HG03135 (cell line): ENCODE data around the gene CTXN1.
"Not testable (repeated sequence)": the region's sequence is repeated elsewhere in the genome, so short reads cannot be mapped to it uniquely, and the experiment has no call there.

Experiments
- ATAC-seq: cut with Tn5 transposase; IDR thresholded peaks from one replicate; pipeline ENCODE4 v1.9.1; 2021; ENCODE audit warnings: mild to moderate bottlenecking, moderate library complexity; ENCODE audit not compliant: unreplicated experiment

Gene CTXN1

DNA sequence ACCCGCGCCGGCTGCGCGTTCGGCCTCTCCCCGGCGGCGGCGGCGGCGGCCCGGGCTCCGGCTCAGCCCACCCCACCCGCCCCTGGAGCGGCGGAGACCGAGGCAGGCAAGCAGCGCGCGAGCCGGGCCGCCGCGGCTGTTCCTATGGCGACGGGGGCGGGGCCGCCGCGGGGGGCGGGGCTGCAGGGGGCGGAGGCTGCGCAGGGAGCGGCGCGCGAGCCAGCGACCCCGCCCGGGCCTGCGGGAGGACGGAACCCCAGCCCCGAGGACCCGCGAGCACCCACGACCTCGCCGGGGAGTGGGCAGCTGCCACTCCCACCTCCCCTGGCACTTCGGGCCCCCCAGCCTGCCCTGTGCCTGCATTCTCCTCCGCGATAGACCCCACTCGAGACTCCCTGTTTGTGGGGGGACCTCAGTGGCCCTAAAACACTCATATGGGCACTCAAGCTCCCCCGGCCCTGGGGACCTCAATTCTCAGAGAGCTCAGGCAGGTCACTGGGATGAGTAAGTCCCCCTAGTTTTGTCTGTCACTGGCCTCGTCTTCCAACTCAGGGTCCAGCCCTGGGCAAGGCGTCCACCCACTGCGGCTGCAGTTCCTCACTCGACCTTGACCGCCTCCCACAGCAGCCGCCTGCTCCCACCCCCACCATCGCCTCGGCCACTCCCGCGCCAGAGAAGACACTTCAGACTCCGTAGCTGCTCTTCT is at the start of gene CTXN1:
Gene CTXN1, minus strand, starts transcription at position 115 of the 706 bp plus-strand sequence. CDS start 597 bp downstream, outside the sequence.
- ATAC-seq: no peak

DNA sequence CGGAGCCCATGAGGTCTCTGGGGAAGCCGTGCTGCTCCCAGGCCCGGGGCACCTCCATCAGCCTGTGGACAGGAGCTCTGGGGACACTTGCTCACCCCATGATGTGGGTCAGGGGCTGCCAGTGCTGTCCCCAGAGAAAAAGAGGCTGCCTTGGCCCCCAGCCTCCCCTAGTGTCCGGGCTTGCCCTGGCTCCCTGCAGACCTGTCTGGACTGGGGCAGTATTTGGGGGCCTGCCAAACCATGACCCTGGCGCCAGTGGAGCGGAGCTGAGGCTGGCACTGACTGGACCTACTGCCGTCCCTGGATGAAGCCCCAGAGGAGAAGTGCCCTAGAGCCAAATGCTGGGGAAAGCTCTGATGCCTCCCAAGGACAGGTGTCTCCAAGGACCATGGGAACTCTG is 49.1 kb upstream of the CTXN1 start:
- ATAC-seq: no peak

DNA sequence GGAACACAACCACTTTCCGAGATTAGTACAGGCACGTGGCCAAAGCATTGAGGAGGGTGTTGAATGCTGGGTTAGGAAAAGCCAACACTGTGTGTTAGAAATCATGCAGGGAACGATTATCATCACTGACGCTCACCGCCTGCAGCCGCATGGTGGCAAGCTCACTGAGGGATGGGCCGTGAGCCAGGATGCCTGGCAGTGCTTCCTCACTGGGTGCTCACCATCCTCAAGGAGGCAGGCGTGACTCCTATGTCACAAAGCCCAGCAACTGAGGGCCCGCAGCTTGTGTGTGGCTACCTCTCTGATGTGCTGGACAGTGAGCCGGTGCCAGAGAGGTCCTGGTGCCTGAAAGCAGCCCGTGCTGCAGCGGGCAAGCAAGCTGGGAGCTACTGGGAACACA is 47.9 kb upstream of the CTXN1 start:
- ATAC-seq: no peak

DNA sequence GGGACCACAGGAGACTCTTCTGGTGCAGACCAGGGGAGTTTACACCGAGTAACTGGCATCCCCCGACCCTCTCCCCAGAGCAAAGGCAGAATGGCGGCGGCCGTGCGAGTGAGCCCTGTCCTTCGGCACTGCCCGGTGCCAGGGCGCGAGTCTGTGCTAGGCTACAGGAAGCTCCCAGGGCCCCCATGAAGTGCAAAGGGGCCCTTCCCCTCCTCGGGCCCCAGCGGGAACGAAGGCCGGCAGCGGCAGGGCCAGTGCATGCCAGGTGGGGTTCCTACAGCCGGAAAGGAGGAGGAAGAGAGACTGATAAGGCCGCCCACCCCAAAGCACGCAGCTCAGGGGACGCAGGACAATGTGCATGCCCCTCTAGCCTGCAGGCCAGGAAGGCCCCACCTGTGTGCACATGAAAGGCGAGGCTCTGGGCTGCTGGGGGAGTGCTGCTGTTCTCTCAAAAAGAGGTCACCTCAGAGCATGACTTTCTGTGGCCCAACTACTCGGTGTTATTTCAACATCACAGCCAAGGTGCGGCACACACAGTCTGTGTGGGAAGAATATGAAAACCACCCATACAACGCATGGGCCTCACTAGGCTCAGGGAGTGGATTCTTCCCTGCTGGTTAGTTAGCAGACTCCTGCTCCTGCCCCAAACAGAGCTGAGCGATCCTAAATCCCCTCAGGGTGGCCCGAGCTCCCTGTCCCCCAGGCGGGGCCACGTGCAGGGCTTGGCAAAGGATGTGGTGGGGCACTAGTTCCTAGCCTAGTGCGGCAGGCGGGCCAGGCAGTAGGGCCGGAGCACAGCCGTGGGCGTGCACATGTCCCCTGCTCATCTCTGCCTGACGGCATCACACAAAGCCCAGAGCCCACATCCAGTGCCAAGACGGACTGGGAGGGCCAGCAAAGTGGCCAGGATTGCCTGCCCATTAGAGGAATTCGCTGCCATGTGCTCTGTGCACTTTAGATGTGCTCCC is 45.9 kb upstream of the CTXN1 start:
- no peak for ATAC-seq

DNA sequence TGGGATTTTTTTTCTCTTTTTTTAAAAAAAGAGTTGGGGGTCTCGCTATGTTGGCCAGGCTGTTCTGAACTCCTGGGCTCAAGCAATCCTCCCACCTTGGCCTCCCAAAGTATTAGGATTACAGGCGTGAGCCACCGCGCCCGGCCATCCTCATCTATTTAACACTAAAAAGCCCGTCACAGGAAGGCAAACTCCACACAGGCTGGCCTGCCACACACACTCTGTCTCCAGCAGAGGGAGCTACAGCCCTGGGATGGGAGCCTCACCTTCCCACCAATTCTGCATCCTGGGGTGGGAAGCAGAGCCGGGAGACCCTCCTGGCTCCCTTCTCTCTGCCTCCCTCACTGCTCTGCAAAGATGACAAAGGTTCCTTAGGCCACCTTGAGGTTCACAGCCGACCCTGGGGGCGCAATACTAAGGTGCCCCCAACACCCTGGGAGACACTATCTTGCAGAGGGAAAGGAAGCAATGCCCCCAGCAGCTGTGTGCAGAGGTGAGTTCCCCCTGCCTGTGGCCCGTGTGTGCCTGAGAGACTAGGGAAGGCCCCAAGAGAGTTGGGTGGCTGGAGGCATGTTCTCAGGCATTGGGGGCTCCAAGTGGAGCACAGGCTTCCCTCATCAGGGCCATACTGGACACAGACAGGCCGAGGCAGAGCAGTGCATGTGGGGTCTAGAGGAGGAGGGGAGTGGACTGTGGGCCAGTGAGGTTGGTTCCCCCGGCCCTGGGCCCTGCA is 44.9 kb upstream of the CTXN1 start:
- ATAC-seq: no peak

DNA sequence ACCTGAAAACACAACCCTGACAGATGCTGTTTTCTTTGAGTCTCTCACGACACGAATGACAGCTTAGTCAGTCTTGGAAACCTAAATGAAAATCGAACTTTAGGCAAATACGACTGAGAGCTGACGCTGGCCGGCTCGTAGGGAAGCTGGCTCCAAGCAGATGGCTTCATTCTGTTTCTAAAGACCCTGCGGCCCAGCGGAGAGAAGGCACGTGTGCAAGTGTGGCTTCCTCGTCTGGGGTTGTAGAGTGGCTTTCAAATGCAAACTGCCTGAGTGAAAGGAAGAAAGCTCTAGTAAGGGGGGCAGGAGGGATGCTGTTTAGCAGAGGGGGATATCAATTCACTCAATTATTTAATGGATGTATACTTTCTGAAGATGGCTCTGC is 43.6 kb upstream of the CTXN1 start:
- ATAC-seq: no peak

DNA sequence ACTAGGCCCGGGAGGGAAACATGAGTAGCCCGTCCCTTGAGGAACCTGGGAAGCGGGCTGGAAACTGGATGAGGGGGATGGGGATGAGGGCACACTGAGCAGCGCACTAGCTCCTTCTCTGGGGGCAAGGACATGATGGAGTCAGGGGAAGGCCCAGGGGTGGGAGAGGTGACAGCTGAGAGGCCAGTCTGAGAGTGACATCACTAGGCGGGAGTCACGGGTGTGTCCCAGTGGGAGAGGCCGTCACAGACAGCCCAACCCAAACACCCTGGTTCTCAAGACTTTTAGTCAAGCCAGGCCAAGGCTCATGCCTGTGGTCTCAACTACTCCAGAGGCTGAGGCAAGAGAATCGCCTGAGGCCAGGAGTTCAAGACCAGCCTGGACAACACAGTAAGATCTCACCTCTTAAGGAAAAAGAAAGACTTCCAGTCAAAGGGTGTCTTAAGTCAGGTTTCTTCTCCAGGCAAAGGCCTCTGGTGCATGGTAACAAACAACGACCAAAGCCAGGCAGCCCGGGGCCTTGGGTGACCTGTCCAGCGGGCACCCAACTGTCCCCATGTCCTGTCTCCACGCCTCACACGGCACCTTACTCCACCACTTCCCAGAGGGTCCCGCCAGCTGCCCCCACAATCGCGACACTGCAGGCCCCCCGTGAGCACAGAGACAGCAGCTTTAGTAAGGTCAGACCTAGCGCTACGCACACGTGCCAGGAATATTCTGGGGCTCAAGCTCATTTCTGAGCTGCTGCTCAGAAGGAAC is 43.0 kb upstream of the CTXN1 start:
- no peak for ATAC-seq

DNA sequence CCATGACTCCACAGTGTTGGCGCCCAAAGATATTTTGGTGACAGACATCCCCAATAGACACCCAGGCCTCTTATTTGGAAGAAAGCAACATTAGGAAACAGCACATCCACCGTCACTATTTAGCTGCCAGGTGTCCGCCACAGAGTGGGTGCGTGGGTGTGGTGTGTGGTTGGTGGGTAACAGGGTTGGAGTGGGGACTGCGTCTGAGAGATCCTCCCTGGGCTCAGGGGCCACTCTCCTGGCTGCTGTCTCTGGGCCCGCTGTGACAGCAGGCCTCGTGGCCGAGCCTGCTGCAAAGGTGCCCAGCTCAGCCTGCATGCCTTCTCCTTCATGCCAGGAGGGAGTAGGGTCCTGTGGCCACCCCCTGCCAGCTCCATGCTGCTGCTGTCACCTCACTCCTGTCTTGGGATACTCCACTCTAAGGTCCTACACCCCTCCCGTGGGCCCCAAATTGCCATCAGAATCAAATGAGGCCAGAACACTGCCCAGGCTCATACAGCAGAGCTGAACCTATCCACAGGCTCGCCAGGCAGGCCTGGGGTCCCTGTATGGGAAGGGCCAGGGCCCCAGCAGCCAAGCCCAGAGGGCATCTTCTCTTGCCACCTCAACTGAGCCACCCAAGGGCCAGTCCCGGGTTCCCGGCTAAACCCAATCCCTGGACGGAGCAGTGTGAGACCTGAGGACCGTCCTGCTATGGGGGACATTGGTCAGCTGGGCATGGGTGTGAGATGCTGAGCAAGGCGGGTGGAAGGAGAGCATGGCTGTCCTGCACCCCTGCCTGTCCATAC is 42.3 kb upstream of the CTXN1 start:
- no peak for ATAC-seq

DNA sequence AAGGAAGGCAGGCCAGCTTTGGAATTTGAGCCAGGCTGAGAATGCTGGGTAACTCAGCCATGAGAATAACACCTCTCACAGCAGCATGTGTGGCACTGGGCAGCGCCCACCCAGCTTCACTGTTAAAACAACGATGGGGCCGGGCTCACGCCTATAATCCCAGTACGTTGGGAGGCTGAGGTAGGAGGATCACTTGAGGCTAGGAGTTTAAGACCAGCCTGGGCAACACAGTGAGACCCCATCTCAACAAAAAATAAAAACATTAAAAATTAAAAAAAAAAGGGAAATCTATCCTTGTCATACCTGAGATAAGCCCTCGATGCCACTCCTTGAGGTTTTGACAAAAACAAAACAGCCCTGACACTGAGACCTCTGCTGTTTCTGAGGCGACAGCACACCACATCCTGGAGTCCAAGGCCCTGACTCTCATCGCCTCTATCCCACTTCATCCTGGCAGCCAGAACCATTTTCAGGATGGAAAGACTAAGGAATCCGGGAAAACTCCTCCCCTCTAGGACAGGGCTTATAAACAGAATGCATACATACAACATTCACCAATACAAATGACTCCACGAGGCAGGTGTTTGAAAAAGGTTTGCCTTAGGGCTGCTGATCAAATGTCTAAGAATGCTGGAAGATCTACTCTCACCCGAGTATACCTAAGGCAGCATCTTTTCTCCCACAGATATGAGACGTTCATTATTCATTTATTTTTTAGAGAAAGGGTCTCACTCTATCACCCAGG is 40.2 kb upstream of the CTXN1 start:
- ATAC-seq: no peak

DNA sequence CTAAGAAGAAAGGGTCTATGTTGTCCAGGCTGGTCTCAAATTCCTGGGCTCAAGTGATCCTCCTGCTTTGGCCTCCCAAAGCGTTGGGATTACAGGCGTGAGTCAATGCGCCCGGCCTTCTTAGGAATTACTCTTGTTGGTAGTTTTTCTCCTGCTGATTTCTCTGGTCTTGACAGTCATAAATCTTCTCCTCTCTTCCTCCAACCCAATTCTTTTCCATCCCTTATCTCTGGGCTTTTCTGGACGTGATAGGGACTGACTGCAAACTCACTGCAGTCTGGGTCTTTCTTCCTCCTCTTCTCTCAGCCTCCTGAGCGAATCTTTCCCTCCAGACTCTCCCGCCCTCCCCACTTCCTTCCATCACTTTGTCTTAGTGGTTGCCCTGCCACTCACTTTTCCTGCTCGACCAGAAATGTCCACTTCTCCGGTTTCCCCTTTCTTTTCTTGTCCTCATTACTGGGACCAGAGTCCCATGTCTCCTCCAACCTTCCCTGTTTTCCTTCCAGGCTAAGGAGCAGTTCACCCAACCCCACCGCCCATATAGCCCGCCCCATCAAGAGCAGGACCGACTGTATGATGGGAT is 39.4 kb upstream of the CTXN1 start:
- ATAC-seq: no peak

DNA sequence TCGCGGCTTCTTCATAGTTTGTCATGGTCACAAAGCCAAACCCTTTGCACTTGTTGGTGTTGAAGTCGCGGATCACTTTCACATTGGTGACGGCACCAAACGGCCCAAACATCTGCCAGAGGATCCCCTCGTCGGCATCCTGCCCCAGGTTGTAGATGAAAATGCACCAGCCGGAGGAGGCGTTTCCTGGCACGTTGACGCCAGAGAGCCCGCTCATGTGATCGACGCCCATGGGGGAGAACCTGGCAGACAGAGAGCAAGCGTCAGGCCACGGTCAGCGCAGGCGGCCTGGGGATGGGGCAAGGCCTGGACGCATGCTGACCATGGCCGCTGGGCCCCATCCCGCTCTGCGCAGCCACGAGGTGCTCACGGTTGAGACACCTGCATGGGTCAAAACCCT is 37.6 kb upstream of the CTXN1 start:
- ATAC-seq: no peak

DNA sequence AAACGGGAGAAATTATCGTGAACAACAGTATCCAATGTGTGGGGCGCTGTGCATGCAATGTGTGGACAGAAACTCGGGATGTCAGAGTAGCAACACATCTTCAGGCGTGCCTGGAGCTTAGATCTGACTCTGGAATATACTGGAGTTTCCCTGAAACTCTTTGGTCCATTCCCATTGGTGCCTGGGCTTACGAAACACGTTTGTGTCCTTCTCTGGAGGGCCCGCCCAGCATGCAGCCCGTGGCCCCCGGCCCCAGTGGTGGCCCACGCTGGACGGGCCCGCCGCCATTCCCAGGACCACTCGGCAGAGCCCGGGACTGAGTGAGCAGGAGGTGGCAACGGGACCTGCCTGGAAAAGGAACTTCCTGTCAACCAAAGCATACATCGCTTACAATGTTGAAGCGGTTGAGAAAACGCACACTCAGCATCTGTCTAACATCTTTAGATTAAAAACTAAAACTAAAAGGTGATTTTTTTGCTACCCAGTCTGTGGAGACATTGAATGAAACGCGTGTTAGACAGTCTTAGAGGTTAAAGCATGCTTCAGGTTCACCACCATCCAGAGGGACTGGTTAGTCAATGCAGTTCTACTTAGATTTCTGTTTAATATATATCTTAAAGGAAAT is 36.8 kb upstream of the CTXN1 start:
- ATAC-seq: no peak

DNA sequence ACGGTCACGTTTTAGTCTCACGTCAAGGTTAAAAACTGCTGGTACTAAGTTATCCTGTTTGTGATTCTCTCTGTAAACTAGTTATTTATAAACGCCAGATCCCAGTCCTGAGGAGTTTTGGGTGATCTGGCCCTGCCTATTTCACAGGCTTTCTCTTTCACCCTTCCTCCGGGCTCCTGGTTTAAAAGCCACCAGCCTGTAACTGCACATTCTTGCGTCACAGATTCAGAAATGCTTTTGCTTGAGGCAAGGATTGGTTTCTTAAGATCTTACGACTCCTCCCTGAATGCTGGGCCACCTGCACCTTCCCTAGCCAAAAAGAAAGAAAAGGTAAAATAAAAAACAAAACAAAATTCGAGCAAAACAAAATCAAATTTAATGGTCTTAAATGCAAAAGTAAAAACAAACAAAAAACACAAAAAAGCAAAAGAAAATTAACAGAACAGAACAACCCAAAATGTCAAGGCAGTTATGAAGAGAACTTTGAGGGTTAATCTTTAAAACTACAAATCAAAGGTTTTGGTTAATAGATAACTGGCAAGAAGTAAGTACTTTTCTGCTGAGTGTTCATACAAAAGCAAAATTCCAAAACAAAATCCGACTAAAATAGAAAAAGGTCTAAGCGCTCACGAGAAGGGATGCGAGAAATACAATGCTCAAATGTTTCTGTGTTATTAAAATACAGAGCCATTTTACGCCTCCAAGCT is 36.1 kb upstream of the CTXN1 start:
- no peak for ATAC-seq

DNA sequence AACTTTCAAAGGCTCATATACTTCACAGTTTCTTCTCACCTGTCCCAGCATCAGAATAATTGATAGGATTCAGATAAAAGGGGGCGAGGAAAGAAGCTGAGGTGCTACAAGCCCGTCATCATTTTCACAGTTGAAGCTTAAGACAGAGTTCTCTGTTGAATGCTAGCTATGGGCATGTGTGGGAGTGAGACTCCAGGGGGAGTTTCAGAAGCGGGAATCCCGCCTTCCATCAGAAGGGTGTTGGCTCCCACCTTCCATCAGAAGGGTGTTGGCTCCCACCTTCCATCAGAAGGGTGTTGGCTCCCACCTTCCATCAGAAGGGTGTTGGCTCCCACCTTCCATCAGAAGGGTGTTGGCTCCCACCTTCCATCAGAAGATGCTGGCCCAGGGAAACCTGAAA is 35.1 kb upstream of the CTXN1 start:
- not testable (repeated sequence) for ATAC-seq

DNA sequence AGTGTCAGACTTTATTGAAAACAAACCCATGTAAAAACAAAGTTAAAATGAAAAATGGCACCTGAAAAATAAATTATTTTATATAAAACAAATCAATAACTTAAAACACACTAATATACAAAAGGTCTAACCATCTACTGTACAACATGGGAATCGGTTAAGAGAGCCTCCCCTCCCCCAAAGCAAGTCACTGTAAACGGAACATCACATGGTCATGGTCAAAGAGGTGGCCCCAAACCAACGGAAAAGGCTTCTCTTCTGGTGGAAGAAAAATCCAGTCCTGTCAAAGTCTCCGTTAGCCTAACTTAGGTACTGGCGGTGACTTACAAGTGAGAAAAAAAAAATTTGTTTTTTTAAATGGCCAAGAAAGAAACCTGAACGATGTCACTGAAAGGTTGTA is 33.3 kb upstream of the CTXN1 start:
- ATAC-seq: no peak

DNA sequence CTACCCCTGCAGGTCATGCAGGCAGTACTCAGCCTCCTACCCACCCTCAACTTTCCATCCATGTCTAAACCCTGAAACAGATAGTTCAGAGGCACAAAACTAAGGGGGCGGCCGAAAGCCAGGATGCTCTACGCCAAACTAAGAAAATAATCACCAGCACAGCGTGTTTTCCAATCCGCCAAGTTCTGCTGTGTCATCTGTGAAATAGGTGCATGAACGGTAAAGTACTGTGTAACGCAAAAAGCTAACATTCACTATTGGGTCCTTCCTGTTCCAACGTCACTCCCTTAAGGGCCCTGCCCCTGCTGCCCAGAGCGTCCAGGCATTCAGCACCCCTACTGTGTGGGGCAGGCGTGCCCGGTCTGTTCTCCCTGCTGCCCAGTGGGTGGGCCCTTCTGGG is 29.8 kb upstream of the CTXN1 start:
- no peak for ATAC-seq

DNA sequence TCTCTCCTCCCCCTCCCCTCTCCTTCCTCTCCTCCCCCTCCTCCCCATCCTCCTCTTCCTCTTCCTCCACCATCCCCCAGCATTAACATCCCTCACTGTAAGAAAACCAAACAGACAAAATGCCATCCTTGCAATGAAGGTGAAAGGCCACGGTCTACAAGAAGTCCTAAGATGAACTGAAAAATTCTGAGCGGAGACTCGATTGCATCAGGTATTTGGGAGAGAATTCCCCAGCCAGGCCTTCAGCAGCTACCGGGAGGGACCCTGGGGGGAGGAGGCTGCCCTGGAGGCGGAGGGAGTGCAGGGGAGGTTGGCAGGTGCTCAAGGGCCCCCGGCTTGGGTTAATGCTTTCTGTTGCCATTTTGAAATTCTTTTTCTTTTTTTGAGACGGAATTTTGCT is 27.6 kb upstream of the CTXN1 start:
- no peak for ATAC-seq

DNA sequence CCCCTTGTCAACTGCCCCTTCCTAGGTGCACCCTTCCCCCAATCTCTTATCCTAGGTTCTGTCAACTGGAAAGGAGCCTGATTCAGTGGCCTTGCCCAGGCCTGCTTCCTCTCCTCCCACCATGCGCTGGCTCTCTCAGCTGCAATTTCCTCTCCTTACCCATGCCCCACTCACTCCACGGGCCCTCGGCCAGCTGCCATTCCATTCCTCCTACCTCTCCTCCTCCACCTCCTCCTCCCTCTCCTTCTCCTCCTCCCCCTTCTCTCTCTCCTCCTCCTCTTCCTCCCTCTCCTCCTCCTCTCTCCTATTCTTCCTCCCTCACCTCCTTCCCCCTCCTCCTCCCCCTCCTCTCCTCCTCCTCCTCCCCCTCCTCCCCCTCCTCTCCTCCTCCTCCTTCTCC is 27.1 kb upstream of the CTXN1 start:
- ATAC-seq: no peak
